HCT116 (cell line): ENCODE measurements around the gene BHMT. TPM values are rescaled to one million over a fixed set of nuclear protein-coding genes. Genes with fewer than 3 reads are reported as not detected.
A peak's percentile ranks its signal among the peaks of the same experiment; 100 is the strongest.

ENCODE experiments used
- ATAC-seq: fragments of 200-7000 bp; cut with Tn5 transposase; 2 replicates; pipeline ENCODE4 v1.9.1; 2020; ENCODE audit warnings: mild to moderate bottlenecking, moderate library complexity
- BruUV-seq: library from RNA; stranded (reverse); fragments of 400-500 nt; replicated peaks from 2 replicates; lab custom pipeline; 2021; lab: Mats Ljungman, UMichigan
- CTCF ChIA-PET: fragments of 300-600 bp; sonication (Branson Sonifier 250); formaldehyde crosslinking; loops from one replicate; lab custom pipeline; 2021; ENCODE audit warnings: antibody characterized with exemption; lab: Charles Lee
- POLR2A ChIA-PET: fragments of 300-600, 350-600 bp; sonication (Branson Sonifier 250); formaldehyde crosslinking; loops from one replicate; lab custom pipeline; 2021; ENCODE audit warnings: antibody characterized with exemption; lab: Charles Lee
- RAD21 ChIA-PET, 2 experiments: fragments of 300-600 bp; sonication (Branson Sonifier 250); formaldehyde crosslinking; loops; one replicate each; lab custom pipeline; 2023; ENCODE audit warnings: low total read pairs in 2 of 2; ENCODE audit not compliant: uncharacterized antibody in 2 of 2, unreplicated experiment in 2 of 2, low non-redundant PET in 1 of 2; lab: Charles Lee
- DNase-seq: peaks from one replicate; pipeline ENCODE4 v3.0.0-alpha.2; 2010; ENCODE audit warnings: low read depth, low spot score
- H2AFZ ChIP-seq: fragments of 200-600 bp; shearing (Covaris generic), sonication (generic); 2 replicates; pipeline ENCODE4 v1.6.1; 2017; ENCODE audit warnings: low read depth, mixed run types, mixed read lengths, antibody characterized with exemption, low read length; ENCODE audit not compliant: poor library complexity, severe bottlenecking
- H3K27ac ChIP-seq: 2 replicates; pipeline ENCODE4 v1.5.1; 2012; ENCODE audit warnings: low read depth, low read length
- H3K27me3 ChIP-seq: fragments of 200-600 bp; sonication (generic); 2 replicates; pipeline ENCODE4 v1.6.1; 2016; ENCODE audit warnings: mixed run types, low read length, mixed read lengths; ENCODE audit not compliant: insufficient read depth
- H3K36me3 ChIP-seq, 2 experiments: fragments of 200-500 bp in 1 of 2; fragments of 200-600 bp in 1 of 2; sonication (Bioruptor generic) in 1 of 2; sonication (generic) in 1 of 2; 2 replicates each; pipeline versions ENCODE4 v1.5.1 to v1.6.1; 2014 to 2016; ENCODE audit warnings: low read length in 2 of 2, inconsistent platforms in 1 of 2, mixed read lengths in 1 of 2, mixed run types in 1 of 2; ENCODE audit not compliant: insufficient read depth in 2 of 2, control insufficient read depth in 1 of 2
- H3K4me1 ChIP-seq, 2 experiments: fragments of 200-600 bp in 1 of 2; sonication (generic) in 1 of 2; 2 replicates each; pipeline versions ENCODE4 v1.5.1 to v1.6.1; 2012 to 2017; ENCODE audit warnings: low read length in 2 of 2, inconsistent platforms in 1 of 2, mild to moderate bottlenecking in 1 of 2, mixed read lengths in 1 of 2, mixed run types in 1 of 2, moderate library complexity in 1 of 2; ENCODE audit not compliant: insufficient read depth in 2 of 2, control insufficient read depth in 1 of 2
- H3K4me2 ChIP-seq: fragments of 200-600 bp; sonication (generic); 2 replicates; pipeline ENCODE4 v1.6.1; 2017; ENCODE audit warnings: mixed run types, low read length, mixed read lengths
- H3K4me3 ChIP-seq, 2 experiments: fragments of 200-600 bp in 1 of 2; sonication (generic) in 1 of 2; replicated peaks in 1 of 2; 2 replicates each; pipeline ENCODE4 v1.5.1; 2011 to 2016; ENCODE audit warnings: low read length in 2 of 2, control low read depth in 1 of 2, low read depth in 1 of 2, mild to moderate bottlenecking in 1 of 2, mixed read lengths in 1 of 2, mixed run types in 1 of 2
- H3K79me2 ChIP-seq: fragments of 200-600 bp; sonication (generic); 2 replicates; pipeline ENCODE4 v1.6.1; 2017; ENCODE audit warnings: mild to moderate bottlenecking, mixed run types, low read length, moderate library complexity, mixed read lengths; ENCODE audit not compliant: insufficient read depth
- H3K9ac ChIP-seq: fragments of 200-600 bp; sonication (generic); 2 replicates; pipeline ENCODE4 v1.6.1; 2016; ENCODE audit warnings: low read length, mixed read lengths
- H3K9me2 ChIP-seq: fragments of 200-600 bp; sonication (generic), shearing (Covaris generic); 2 replicates; pipeline ENCODE4 v1.6.1; 2017; ENCODE audit warnings: mixed run types, mild to moderate bottlenecking, moderate library complexity; ENCODE audit not compliant: insufficient read depth
- H3K9me3 ChIP-seq, 2 experiments: fragments of 200-500 bp in 1 of 2; fragments of 200-600 bp in 1 of 2; sonication (Bioruptor generic) in 1 of 2; sonication (generic) in 1 of 2; 2 replicates each; pipeline ENCODE4 v1.6.1; 2014 to 2017; ENCODE audit warnings: low read length in 2 of 2, mixed read lengths in 2 of 2, inconsistent platforms in 1 of 2, low read depth in 1 of 2, mild to moderate bottlenecking in 1 of 2, mixed run types in 1 of 2, moderate library complexity in 1 of 2; ENCODE audit not compliant: control insufficient read depth in 1 of 2, insufficient read depth in 1 of 2
- H4K20me1 ChIP-seq: fragments of 200-600 bp; sonication (generic), shearing (Covaris generic); 2 replicates; pipeline ENCODE4 v1.6.1; 2017; ENCODE audit warnings: mixed run types, mild to moderate bottlenecking, moderate library complexity; ENCODE audit not compliant: insufficient read depth
- CBX3 ChIP-seq: IDR thresholded peaks from 2 replicates; pipeline ENCODE4 v1.6.1; 2012; ENCODE audit warnings: low read depth
- CEBPB ChIP-seq: IDR thresholded peaks from 2 replicates; pipeline ENCODE4 v1.6.1; 2012; ENCODE audit warnings: low read depth
- CTCF ChIP-seq, 3 experiments: fragments of 200-600 bp in 1 of 3; sonication (generic) in 1 of 3; IDR thresholded peaks in 2 of 3; conservative IDR thresholded peaks in 1 of 3; 2 replicates each; pipeline ENCODE4 v1.5.1; 2012 to 2017; ENCODE audit warnings: low read depth in 2 of 3, low read length in 2 of 3, antibody characterized with exemption in 1 of 3, borderline replicate concordance in 1 of 3, control low read depth in 1 of 3, mild to moderate bottlenecking in 1 of 3, mixed read lengths in 1 of 3, mixed run types in 1 of 3, moderate library complexity in 1 of 3; ENCODE audit not compliant: insufficient read depth in 1 of 3
- ELF1 ChIP-seq: IDR thresholded peaks from 2 replicates; pipeline ENCODE4 v1.6.1; 2012; ENCODE audit warnings: low read depth, borderline replicate concordance
- EZH2 ChIP-seq: fragments of 200-600 bp; sonication (generic); IDR thresholded peaks from 2 replicates; pipeline ENCODE4 v1.6.1; 2017; ENCODE audit warnings: antibody characterized with exemption, mixed run types
- EZH2phosphoT487 ChIP-seq: fragments of 200-600 bp; IDR thresholded peaks from 2 replicates; pipeline ENCODE4 v1.6.1; 2018; ENCODE audit warnings: antibody characterized with exemption, borderline replicate concordance
- JUND ChIP-seq: IDR thresholded peaks from 2 replicates; pipeline ENCODE4 v1.6.1; 2012
- MAX ChIP-seq: IDR thresholded peaks from 2 replicates; pipeline ENCODE4 v1.6.1; 2012
- POLR2AphosphoS5 ChIP-seq: IDR thresholded peaks from 2 replicates; pipeline ENCODE4 v1.6.1; 2011; ENCODE audit warnings: mild to moderate bottlenecking, low read depth, low read length, moderate library complexity
- REST ChIP-seq: IDR thresholded peaks from 2 replicates; pipeline ENCODE4 v1.6.1; 2012; ENCODE audit warnings: low read depth
- SIN3A ChIP-seq: IDR thresholded peaks from 2 replicates; pipeline ENCODE4 v1.6.1; 2012; ENCODE audit warnings: low read depth
- SP1 ChIP-seq: IDR thresholded peaks from 2 replicates; pipeline ENCODE4 v1.6.1; 2012; ENCODE audit warnings: low read depth
- SRF ChIP-seq: IDR thresholded peaks from 2 replicates; pipeline ENCODE4 v1.6.1; 2012; ENCODE audit warnings: low read depth
- TCF7L2 ChIP-seq: IDR thresholded peaks from 2 replicates; pipeline ENCODE4 v1.7.0; 2011; ENCODE audit warnings: borderline replicate concordance, inconsistent platforms; ENCODE audit not compliant: insufficient read depth, insufficient read length; ENCODE audit errors: extremely low read depth
- YY1 ChIP-seq: IDR thresholded peaks from 2 replicates; pipeline ENCODE4 v1.6.1; 2011; ENCODE audit warnings: low read length, low read depth, moderate library complexity, mild to moderate bottlenecking; ENCODE audit not compliant: insufficient replicate concordance; ENCODE audit errors: extremely low read depth
- ZBTB33 ChIP-seq: IDR thresholded peaks from 2 replicates; pipeline ENCODE4 v1.6.1; 2011; ENCODE audit warnings: mild to moderate bottlenecking, low read length, moderate library complexity; ENCODE audit not compliant: insufficient replicate concordance; ENCODE audit errors: extremely low read depth
- ZFX ChIP-seq: fragments of 450-650 bp; IDR thresholded peaks from 2 replicates; pipeline ENCODE4 v1.6.1; 2017
- ZNF274 ChIP-seq: fragments of 200-500 bp; sonication (Bioruptor generic); IDR thresholded peaks from 2 replicates; pipeline ENCODE4 v1.6.1; 2014; ENCODE audit warnings: mild to moderate bottlenecking, low read depth, low read length, inconsistent platforms
- intact Hi-C: fragments of 100-400 bp; cut with micrococcal nuclease; formaldehyde crosslinking; loops from 2 replicates; pipeline ENCODE4 v1.10.0; 2022
- total RNA-seq: library from RNA; stranded (reverse); gene quantifications from one replicate; pipeline ENCODE4 v1.2.1, GENCODE V29; 2021; ENCODE audit not compliant: unreplicated experiment

BHMT gene
- total RNA-seq, 1 experiment from 2014 or later: 0.44 TPM

- CTCF ChIA-PET: interaction anchor here (0.7 to 12.7 kb wide), 44 partner anchors 9 to 950 kb away, joined by 3 to 373 read pairs (median 5); partner anchors contain the start of gene ARSB
- BruUV-seq: no TSS peak
- peak overlapping the region; percentile 44 for H3K9ac ChIP-seq
- H3K27ac ChIP-seq: peak overlapping the region; percentile 39
- no peaks in the 10 kb centered on the region for H4K20me1 ChIP-seq
- peak; percentile 89 for ATAC-seq
- H3K36me3 ChIP-seq: no peaks in the 10 kb centered on the region
- H3K27me3 ChIP-seq: no peaks in the 10 kb centered on the region
- no peaks in the 10 kb centered on the region for H3K9me2 ChIP-seq
- H3K4me2 ChIP-seq: peak overlapping the region; percentile 78
- DNase-seq: peak; percentile 74
- RAD21 ChIA-PET: interaction anchor here (0.6 to 2.3 kb wide), 12 partner anchors 42 to 1273 kb away, joined by 3 to 44 read pairs (median 7); partner anchors contain the start of gene ARSB (in 1 of the 2)
- H3K4me1 ChIP-seq: peaks cover 5 to 16% of the 10 kb centered on the region in 2 experiments; a peak in 3 of 4 replicates
- intact Hi-C loops: loop anchor here (1.0 to 10.0 kb wide), 6 partner anchors 109 to 721 kb away; partner anchors contain the start of gene ARSB
- peak overlapping the region; percentile 98 for H2AFZ ChIP-seq
- no peaks in the 10 kb centered on the region for H3K79me2 ChIP-seq
- H3K4me3 ChIP-seq: peak overlapping the region; percentile 27 to 35
- POLR2A ChIA-PET: interaction anchor here (0.8 to 1.7 kb wide), 7 partner anchors 10 to 950 kb away, joined by 3 to 10 read pairs (median 4); no protein-coding TSS in a partner anchor
- H3K9me3 ChIP-seq: no peaks in the 10 kb centered on the region
- TF ChIP-seq ZNF274: no peak
- no peak for TF ChIP-seq EZH2phosphoT487
- no peak for TF ChIP-seq ZBTB33
- TF ChIP-seq CTCF (IDR thresholded peaks at IDR 0.05 in 2 of 3, conservative IDR thresholded peaks at IDR 0.05 in 1 of 3; ENCODE audit: borderline replicate concordance in 1 of 3, insufficient read depth in 1 of 3, low read depth in 2 of 3, low read length in 2 of 3): peak; percentile 84 to 87 (median 85)
- no peak for TF ChIP-seq REST
- no peak for TF ChIP-seq SRF
- TF ChIP-seq YY1: no peak
- TF ChIP-seq POLR2AphosphoS5: no peak
- TF ChIP-seq EZH2: no peak
- TF ChIP-seq SIN3A: no peak
- TF ChIP-seq CEBPB: 0 out of 2 replicates have a peak, but pooled peaks have one; percentile 30
- no peak for TF ChIP-seq ELF1
- no peak for TF ChIP-seq JUND
- TF ChIP-seq ZFX: no peak
- TF ChIP-seq SP1: no peak
- TF ChIP-seq CBX3: no peak
- peak; percentile 44 for TF ChIP-seq MAX
- TF ChIP-seq TCF7L2: no peak
Measured at GRCh38 chr5:79133657-79134451, 22.2 kb downstream of the BHMT start.
